22Rv1 (cell line): ENCODE measurements around the gene BHLHE40.

Experiments used
- ZFX ChIP-seq: fragments of 450-650 bp; IDR thresholded peaks from 2 replicates; pipeline ENCODE4 v1.6.1; 2017; ENCODE audit warnings: antibody characterized with exemption, borderline replicate concordance
- TF ChIP-seq, protein P1 (sequence below): fragments of 450-650 bp; IDR thresholded peaks from 2 replicates; pipeline ENCODE4 v1.5.1; 2017; ENCODE audit warnings: mild to moderate bottlenecking

DNA sequence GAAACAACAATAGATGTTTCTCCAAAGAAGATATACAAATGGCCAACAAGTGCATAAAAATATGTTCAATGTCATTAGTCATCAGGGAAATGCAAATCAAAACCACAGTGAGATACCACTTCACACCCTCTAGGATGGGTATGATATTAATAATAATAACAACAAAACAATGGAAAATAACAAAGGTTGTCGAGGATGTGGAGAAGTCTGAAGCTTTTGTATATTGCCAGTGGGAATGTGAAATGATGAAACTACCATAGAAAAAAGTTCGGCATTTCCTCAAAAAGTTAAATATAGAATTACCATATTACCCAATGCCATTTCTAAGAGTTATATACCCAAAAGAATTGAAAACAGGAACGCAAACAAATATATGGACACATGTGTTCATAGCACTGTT is 10.8 kb downstream of the BHLHE40 start:
- TF ChIP-seq, protein P1, sequence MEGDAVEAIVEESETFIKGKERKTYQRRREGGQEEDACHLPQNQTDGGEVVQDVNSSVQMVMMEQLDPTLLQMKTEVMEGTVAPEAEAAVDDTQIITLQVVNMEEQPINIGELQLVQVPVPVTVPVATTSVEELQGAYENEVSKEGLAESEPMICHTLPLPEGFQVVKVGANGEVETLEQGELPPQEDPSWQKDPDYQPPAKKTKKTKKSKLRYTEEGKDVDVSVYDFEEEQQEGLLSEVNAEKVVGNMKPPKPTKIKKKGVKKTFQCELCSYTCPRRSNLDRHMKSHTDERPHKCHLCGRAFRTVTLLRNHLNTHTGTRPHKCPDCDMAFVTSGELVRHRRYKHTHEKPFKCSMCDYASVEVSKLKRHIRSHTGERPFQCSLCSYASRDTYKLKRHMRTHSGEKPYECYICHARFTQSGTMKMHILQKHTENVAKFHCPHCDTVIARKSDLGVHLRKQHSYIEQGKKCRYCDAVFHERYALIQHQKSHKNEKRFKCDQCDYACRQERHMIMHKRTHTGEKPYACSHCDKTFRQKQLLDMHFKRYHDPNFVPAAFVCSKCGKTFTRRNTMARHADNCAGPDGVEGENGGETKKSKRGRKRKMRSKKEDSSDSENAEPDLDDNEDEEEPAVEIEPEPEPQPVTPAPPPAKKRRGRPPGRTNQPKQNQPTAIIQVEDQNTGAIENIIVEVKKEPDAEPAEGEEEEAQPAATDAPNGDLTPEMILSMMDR: no peak
- TF ChIP-seq ZFX: no peak
